Pons (tissue), 1 donor: ENCODE measurements around the gene LMTK2.
"Not testable (repeated sequence)": the region's sequence is repeated elsewhere in the genome, so short reads cannot be mapped to it uniquely, and the experiment has no call there.

Experiments used
- DNase-seq: peaks from one replicate; pipeline ENCODE4 v3.0.0-alpha.2; 2016; ENCODE audit warnings: low spot score

The LMTK2 gene

GRCh38 chr7:98217623-98218582 is 111.2 kb downstream of the LMTK2 start:
- DNase-seq, result peak; percentile 89

DNA sequence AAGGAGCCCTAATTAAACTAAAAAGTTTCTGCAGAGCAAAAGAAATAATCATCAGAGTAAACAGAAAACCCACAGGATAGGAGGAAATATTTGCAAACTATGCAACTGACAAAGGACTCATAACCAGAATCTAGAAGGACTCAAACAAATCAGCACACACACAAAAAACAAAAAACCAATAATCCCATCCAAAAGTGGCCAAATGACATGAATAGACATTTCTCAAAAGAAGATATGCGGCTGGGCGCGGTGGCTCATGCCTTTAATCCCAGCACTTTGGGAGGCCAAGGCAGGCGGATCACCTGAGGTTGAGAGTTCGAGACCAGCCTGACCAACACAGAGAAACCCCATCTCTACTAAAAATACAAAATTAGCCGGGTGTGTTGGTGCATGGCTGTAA is 112.7 kb downstream of the LMTK2 start:
- DNase-seq, result not testable (repeated sequence)

DNA sequence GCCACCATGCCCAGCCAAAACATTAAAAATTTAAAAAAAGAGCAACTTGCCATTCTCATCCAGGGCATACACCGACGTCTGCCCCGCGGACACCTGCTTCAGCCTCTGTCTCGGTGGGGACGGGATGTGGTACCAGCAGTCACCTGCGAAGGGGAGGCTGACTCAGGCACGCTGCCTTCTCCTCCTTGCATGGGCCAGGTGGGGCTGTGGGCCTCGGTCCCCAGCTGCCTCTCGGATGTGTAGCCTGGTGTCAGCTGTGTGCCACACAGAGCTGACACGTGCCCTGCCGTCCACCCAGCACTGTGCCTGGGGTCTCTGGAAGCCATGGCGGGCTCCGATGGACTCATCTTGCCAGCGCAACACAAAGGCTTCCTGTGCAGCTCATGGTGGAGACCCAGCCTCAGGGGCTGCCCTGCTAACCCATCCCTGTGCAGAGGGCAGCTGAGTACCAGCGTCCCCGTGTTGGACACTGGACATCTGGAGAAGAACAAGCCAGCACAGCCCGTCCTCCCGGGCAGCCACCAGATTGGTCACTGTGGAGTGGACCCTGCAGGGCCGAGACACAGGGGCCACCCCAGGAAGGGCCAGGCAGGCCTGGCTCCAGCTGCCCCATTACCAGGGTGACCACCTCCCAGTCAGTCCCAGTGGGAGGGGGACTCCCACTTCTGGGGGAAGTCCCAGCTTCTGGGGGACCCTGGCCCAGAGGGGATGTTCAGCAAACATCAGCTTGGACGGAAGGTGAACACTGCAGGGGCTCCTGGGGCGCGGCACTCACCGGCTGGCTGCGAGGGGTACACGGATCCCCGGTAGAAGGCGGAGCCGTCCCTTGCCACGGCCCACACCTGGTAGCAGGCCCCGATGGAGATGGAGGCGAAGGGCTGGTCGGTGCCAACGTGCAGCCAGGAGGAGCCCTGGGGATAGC is 115.2 kb downstream of the LMTK2 start:
- DNase-seq, result no peak

DNA sequence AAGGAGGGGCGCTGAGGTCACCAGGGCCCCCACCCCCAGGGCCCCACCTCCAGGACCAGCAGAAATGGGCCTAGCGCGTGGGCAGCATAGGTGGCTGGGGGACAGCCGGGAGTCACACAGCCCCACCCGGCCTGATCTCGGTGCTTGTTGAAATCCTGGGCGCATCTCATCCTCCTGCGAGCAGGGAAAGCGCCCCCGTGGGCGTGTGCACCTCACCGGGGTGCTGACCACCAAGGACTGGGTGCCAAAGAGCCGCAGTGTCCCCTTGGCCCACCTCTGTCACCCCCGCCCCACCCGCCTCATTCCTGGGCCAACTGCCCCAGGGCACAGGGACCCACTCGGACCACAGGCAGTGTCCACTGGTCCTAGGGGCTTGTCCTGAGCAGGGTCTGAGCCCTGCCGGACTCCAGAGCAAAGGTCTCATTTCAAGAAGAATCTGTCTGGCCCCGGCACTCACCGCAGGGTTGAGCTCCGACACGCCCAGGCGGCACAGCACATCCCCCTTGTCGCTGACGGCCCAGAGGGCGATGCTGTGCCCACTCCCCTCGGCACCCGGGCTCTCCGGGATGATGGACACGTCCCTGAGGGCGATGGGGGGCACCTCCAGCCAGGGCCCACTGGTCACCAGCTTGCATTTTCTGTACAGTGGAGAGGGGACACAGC is 116.0 kb downstream of the LMTK2 start:
- DNase-seq, result no peak

- no peak for DNase-seq
Measured at GRCh38 chr7:98223351-98223897, 116.8 kb downstream of the LMTK2 start.

- no peak for DNase-seq
Measured at GRCh38 chr7:98223898-98224700, 117.4 kb downstream of the LMTK2 start.

GRCh38 chr7:98224701-98225181 is 118.1 kb downstream of the LMTK2 start:
- no peak for DNase-seq

- no peak for DNase-seq
Measured at GRCh38 chr7:98225913-98226614, 119.4 kb downstream of the LMTK2 start.

GRCh38 chr7:98227939-98228338 is 121.3 kb downstream of the LMTK2 start:
- no peak for DNase-seq

DNA sequence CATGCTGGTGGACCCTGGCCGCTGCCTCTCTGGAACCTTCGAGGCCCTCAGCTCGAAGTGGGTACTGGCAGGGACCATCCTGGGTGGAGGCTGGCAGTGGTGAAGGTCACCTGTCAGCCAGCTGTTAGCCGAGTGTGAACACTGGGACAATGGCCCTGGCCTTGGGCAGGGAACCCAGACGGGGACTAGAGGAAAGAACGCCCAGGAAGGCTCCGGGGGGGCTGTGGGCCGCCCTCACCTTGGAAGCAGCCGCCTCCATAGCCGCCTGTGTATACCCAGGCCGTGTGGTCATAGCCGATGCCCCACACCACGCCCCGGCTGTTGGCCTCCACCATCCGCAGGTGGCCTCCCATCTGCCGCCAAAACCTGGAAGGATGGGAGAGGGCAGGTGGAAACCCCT is 122.1 kb downstream of the LMTK2 start:
- DNase-seq, result no peak

DNA sequence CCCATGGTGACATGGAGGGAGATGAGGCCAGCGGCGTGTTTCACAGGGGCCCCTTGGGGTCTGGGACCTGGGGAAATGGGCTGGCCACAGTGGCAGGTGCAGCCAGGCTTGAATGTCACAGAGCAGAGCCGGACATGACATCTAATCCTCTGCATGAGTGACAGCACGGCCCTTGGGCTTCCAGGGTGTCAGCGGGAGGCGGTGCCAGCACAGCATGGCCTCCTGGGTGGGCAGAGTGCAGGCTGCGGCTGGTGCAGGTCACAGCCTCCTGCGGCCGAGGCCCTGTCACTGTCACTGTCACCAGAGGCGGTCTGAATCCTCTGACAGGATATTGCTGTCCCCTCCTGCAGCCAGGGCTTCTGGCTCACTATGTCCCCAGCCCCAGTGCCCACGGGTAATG is 122.8 kb downstream of the LMTK2 start:
- DNase-seq, result no peak

GRCh38 chr7:98229991-98230745 is 123.5 kb downstream of the LMTK2 start:
- DNase-seq, result no peak

GRCh38 chr7:98230746-98231471 is 124.2 kb downstream of the LMTK2 start:
- DNase-seq, result no peak

GRCh38 chr7:98231493-98232262 is 125.0 kb downstream of the LMTK2 start:
- no peak for DNase-seq

DNA sequence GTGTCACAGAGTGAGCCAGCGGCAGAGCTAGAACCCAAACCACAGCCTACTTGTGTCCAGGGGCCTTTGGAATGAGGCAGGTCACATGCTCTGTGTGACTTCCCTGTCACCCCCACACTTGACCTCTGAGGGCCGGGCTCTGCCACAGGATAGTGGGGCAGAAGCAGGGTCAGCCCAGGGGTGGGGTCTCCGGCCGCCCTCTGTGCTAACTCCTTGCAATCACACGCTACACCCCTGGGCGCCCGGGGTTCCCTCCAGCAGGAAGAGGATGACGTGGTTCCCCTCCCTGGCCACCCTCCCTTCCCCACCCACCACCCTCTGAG is 125.6 kb downstream of the LMTK2 start:
- no peak for DNase-seq

GRCh38 chr7:98232799-98233198 is 126.1 kb downstream of the LMTK2 start:
- no peak for DNase-seq

DNA sequence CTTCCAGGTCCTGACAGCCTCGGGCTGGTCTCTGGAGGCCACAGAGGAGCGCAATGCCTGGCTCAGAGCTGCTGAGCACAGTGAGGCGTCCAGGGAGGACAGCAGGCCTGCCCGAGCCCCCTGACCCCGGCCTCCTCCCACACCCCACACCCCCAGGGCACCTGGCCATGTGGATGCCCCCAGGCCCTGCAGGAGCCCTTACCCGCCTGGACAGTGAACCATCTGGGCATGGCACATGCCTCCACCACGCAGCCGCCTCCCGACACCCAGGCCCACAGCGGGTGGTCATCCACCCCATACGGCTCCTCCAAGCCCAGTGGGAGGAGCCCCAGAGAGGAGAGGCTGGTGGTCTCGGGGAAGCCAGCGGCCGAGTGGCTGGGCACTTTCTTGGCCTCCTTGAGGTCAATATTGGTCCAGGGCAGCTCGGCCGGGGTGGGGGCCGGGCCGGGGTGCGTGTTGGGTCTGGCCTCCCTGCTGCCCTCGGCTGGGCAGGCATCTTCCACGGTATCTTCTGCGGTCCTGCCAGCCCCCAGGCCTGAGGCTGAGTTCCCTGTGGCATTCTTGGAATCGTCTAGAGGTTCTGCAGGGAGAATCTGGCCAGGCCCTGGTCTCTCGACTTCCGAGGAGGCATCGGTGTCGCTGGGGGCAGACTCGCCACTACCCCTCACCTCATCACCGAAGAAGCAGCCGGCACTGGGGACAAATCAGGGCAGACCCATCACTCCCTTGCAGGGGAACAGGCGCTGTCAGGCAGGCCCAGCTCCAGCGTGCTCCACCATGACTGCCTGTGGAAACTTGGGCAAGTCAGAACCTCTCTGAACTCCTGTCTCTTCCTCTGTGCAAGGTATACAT is 126.8 kb downstream of the LMTK2 start:
- DNase-seq, result no peak
